HG03457 (cell line): ENCODE measurements around the gene UST.

ENCODE experiments used
- ATAC-seq: cut with Tn5 transposase; IDR thresholded peaks from one replicate; pipeline ENCODE4 v1.9.1; 2021; ENCODE audit warnings: moderate number of reproducible peaks; ENCODE audit not compliant: unreplicated experiment

The UST gene

GRCh38 chr6:149077208-149077607, 330.4 kb downstream of the UST start:
- no peak for ATAC-seq

GRCh38 chr6:149078211-149078782, 331.5 kb downstream of the UST start:
- no peak for ATAC-seq

GRCh38 chr6:149079456-149079855, 332.6 kb downstream of the UST start:
- ATAC-seq, result no peak

- ATAC-seq, result no peak
These were observed 333.2 kb downstream of the UST start for GRCh38 chr6:149079911-149080491.

GRCh38 chr6:149080511-149080910, 333.7 kb downstream of the UST start:
- ATAC-seq, result no peak

GRCh38 chr6:149081281-149081680, 334.5 kb downstream of the UST start:
- ATAC-seq, result no peak

- no peak for ATAC-seq
These were observed 335.5 kb downstream of the UST start for GRCh38 chr6:149082320-149082719.

GRCh38 chr6:149084026-149084425, 337.2 kb downstream of the UST start:
- no peak for ATAC-seq

- ATAC-seq, result no peak
These were observed 338.2 kb downstream of the UST start for GRCh38 chr6:149084808-149085556.

- ATAC-seq, result no peak
These were observed 338.7 kb downstream of the UST start for GRCh38 chr6:149085557-149085938.

GRCh38 chr6:149086363-149086762, 339.5 kb downstream of the UST start:
- ATAC-seq, result no peak

GRCh38 chr6:149087898-149088297, 341.1 kb downstream of the UST start:
- no peak for ATAC-seq

- no peak for ATAC-seq
These were observed 341.5 kb downstream of the UST start for GRCh38 chr6:149088361-149088760.

GRCh38 chr6:149089510-149089909, 342.7 kb downstream of the UST start:
- ATAC-seq, result no peak

- ATAC-seq, result no peak
These were observed 344.1 kb downstream of the UST start for GRCh38 chr6:149090937-149091336.

- ATAC-seq, result no peak
These were observed 346.8 kb downstream of the UST start for GRCh38 chr6:149093643-149094042.

GRCh38 chr6:149094156-149094555, 347.3 kb downstream of the UST start:
- no peak for ATAC-seq

GRCh38 chr6:149094934-149095351, 348.1 kb downstream of the UST start:
- ATAC-seq, result no peak

GRCh38 chr6:149095842-149096241, 349.0 kb downstream of the UST start:
- no peak for ATAC-seq

- no peak for ATAC-seq
These were observed 351.0 kb downstream of the UST start for GRCh38 chr6:149097794-149098193.

GRCh38 chr6:149098700-149099276, 352.0 kb downstream of the UST start:
- no peak for ATAC-seq

GRCh38 chr6:149102324-149102723, 355.5 kb downstream of the UST start:
- no peak for ATAC-seq
